GM19328 (cell line): Measurements from ENCODE around the gene GAP43.

Source experiments
- ATAC-seq: cut with Tn5 transposase; IDR thresholded peaks from one replicate; pipeline ENCODE4 v1.9.1; 2021; ENCODE audit warnings: mild to moderate bottlenecking, moderate library complexity; ENCODE audit not compliant: unreplicated experiment

The GAP43 gene

GRCh38 chr3:115623044-115623868 lies at the start of gene GAP43:
Gene GAP43, plus strand, starts transcription at chr3:115623510. Its CDS starts 180 bp downstream, at chr3:115623690.
- no peak for ATAC-seq

GRCh38 chr3:115576325-115576875 lies 46.9 kb upstream of the GAP43 start:
- ATAC-seq = no peak

GRCh38 chr3:115577000-115577399 lies 46.3 kb upstream of the GAP43 start:
- no peak for ATAC-seq

GRCh38 chr3:115578331-115578730 lies 45.0 kb upstream of the GAP43 start:
- no peak for ATAC-seq

- ATAC-seq = no peak
Measured at GRCh38 chr3:115580566-115580965, 42.7 kb upstream of the GAP43 start.

GRCh38 chr3:115581362-115582135 lies 41.8 kb upstream of the GAP43 start:
- no peak for ATAC-seq

GRCh38 chr3:115588201-115589115 lies 34.9 kb upstream of the GAP43 start:
- no peak for ATAC-seq

GRCh38 chr3:115590873-115591272 lies 32.4 kb upstream of the GAP43 start:
- no peak for ATAC-seq

- ATAC-seq = no peak
Measured at GRCh38 chr3:115595611-115596275, 27.6 kb upstream of the GAP43 start.

- no peak for ATAC-seq
Measured at GRCh38 chr3:115598216-115598615, 25.1 kb upstream of the GAP43 start.

GRCh38 chr3:115602194-115602593 lies 21.1 kb upstream of the GAP43 start:
- no peak for ATAC-seq

- no peak for ATAC-seq
Measured at GRCh38 chr3:115611630-115612029, 11.7 kb upstream of the GAP43 start.

GRCh38 chr3:115615001-115615814 lies 8.1 kb upstream of the GAP43 start:
- no peak for ATAC-seq

- no peak for ATAC-seq
Measured at GRCh38 chr3:115616461-115616860, 6.8 kb upstream of the GAP43 start.

GRCh38 chr3:115617591-115617990 lies 5.7 kb upstream of the GAP43 start:
- ATAC-seq = no peak

- no peak for ATAC-seq
Measured at GRCh38 chr3:115624029-115624741, 875 bp downstream of the GAP43 start.

GRCh38 chr3:115624901-115625300 lies 1.6 kb downstream of the GAP43 start:
- ATAC-seq = no peak

- no peak for ATAC-seq
Measured at GRCh38 chr3:115626006-115626409, 2.7 kb downstream of the GAP43 start.

- no peak for ATAC-seq
Measured at GRCh38 chr3:115626721-115627120, 3.4 kb downstream of the GAP43 start.
